Measurements from ENCODE around the gene DGKH.

Gene DGKH

GRCh38 chr13:42056583-42056982 is 8.1 kb downstream of the DGKH start:
- DNase-seq (ENCODE audit: extremely low spot score) = no peak
- POLR2A ChIA-PET = interaction anchor here (0.8 kb wide), 1 partner anchor 15 kb away, joined by 3 read pairs; no protein-coding TSS in a partner anchor
- CTCF ChIA-PET = interaction anchor here (0.6 to 6.0 kb wide), 8 partner anchors 9 to 388 kb away, joined by 3 to 34 read pairs (median 4); partner anchors contain the start of gene DGKH

GRCh38 chr13:42057918-42058530 is 9.6 kb downstream of the DGKH start:
- no peak for TF ChIP-seq CTCF (IDR thresholded peaks at IDR 0.05; ENCODE audit: control extremely low read depth, extremely low read depth, low read depth, missing control alignments)
- POLR2A ChIA-PET = no interaction called here
- no peak for DNase-seq (ENCODE audit: extremely low spot score)
- CTCF ChIA-PET = interaction anchor here (0.9 to 6.0 kb wide), 3 partner anchors 10 to 390 kb away, joined by 3 to 34 read pairs (median 3); partner anchors contain the start of gene DGKH

More at GRCh38 chr13:42056583-42056982, 8.1 kb downstream of the DGKH start:
- TF ChIP-seq CTCF (IDR thresholded peaks at IDR 0.05; ENCODE audit: control extremely low read depth, extremely low read depth, low read depth, missing control alignments) = no peak

- POLR2A ChIA-PET = no interaction called here
- CTCF ChIA-PET = interaction anchor here (1.2 to 2.5 kb wide), 4 partner anchors 8 to 14 kb away, joined by 4 to 8 read pairs (median 5); partner anchors contain the start of gene DGKH
- no peak for DNase-seq (ENCODE audit: extremely low spot score)
- TF ChIP-seq CTCF (IDR thresholded peaks at IDR 0.05; ENCODE audit: control extremely low read depth, extremely low read depth, low read depth, missing control alignments) = no peak
Measured at GRCh38 chr13:42061943-42062342, 13.5 kb downstream of the DGKH start.

- ChIA-PET POLR2A (no interaction called here), CTCF (interaction anchor here (1.2 to 2.5 kb wide), 3 partner anchors 8 to 395 kb away, joined by 3 to 9 read pairs (median 8); no protein-coding TSS in a partner anchor)
- no peak for DNase-seq (ENCODE audit: extremely low spot score)
- no peak for TF ChIP-seq CTCF (IDR thresholded peaks at IDR 0.05; ENCODE audit: control extremely low read depth, extremely low read depth, low read depth, missing control alignments)
Measured at GRCh38 chr13:42063105-42063504, 14.7 kb downstream of the DGKH start.

- no peak for DNase-seq (ENCODE audit: extremely low spot score)
- CTCF ChIA-PET = interaction anchor here (1.1 to 2.2 kb wide), 3 partner anchors 12 to 396 kb away, joined by 3 to 9 read pairs (median 3); no protein-coding TSS in a partner anchor
- POLR2A ChIA-PET = no interaction called here
- TF ChIP-seq CTCF (IDR thresholded peaks at IDR 0.05; ENCODE audit: control extremely low read depth, extremely low read depth, low read depth, missing control alignments) = no peak
Measured at GRCh38 chr13:42064259-42064658, 15.8 kb downstream of the DGKH start.

- ChIA-PET POLR2A (no interaction called here), CTCF (interaction anchor here (1.1 to 2.2 kb wide), 2 partner anchors 11 to 21 kb away, joined by 3 to 9 read pairs; no protein-coding TSS in a partner anchor)
- DNase-seq (ENCODE audit: extremely low spot score) = no peak
- TF ChIP-seq CTCF (IDR thresholded peaks at IDR 0.05; ENCODE audit: control extremely low read depth, extremely low read depth, low read depth, missing control alignments) = no peak
Measured at GRCh38 chr13:42064966-42065365, 16.5 kb downstream of the DGKH start.
